Head of caudate nucleus (tissue), 42 donors: ENCODE data around the gene MIB2.
"Not testable (repeated sequence)": the region's sequence is repeated elsewhere in the genome, so short reads cannot be mapped to it uniquely, and the experiment has no call there.

ENCODE experiments used
- DNase-seq, 42 donors: peaks; one replicate each; pipeline versions ENCODE4 v3.0.0 to v3.0.0-alpha.2; 2020 to 2021; ENCODE audit warnings: mixed read lengths in 7 of 42
- intact Hi-C: fragments of 100-400 bp; cut with DNase I; formaldehyde crosslinking; loops from one replicate; pipeline ENCODE4 v1.15.0; 2022

The MIB2 gene

DNA sequence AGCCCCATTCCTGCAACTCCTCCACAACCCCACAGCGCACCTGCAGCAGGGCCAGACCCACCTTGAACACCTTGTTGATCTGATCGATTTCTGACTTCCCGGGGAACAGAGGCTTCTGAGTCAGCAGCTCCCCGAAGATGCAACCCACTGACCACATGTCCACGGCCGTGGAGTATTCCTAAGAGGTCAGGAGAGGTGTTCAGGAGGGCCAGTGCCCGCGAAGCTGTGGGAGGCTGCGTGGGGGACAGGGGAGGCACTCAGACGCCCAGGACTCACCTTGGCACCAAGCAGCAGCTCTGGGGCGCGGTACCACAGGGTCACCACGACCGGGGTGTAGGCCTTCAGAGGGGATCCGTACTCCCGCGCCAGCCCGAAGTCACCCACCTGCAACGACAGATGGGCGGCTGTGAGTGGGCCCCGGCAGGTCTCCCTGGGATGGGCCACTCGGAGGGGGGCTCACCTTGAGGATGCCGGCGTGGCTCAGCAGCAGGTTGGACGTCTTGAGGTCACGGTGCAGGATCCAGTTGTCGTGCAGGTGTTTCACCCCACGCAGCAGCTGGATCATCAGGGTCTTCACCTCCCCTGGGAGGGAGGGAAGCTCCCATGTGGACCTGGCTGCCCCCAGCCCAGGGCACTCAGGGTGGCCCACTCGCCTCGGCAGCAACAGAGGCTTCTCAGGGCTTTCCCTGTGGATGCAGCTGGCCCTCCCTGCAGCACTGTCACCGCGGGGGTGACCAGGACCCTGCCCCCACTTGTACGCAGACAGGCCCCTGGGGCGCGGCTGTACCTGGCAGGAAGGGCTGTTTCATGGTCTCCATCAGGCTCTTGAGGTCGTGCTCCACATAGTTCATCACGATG is 21.6 kb downstream of the MIB2 start:
- intact Hi-C loops, result not testable (repeated sequence)

GRCh38 chr1:1637479-1637875 is 22.2 kb downstream of the MIB2 start:
- DNase-seq, result peak in 3 of 42 donors; percentile 1 to 19 (median 3)
- intact Hi-C loops, result not testable (repeated sequence)

More for the DNA sequence above, 21.6 kb downstream of the MIB2 start:
- DNase-seq, result peak in 4 of 42 donors; percentile 2 to 20 (median 10)

DNA sequence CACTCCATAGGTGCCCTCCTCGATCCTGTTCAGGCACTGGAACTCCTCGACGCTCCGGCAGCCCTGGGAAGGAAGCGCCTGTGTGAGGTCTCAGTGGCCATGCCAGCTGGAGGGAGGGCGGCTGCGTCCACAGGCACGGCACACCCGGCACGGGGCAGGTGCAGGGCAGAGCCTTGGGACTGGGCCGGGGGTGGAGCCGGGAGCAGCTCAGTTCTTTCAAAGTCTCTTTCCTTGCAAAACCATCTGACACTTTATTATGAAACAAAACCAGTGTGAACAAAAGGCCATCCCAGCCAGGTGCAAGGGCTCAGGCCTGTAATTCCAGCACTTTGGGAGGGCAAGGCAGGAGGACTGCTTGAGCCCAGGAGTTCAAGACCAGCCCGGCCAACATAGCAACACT is 23.2 kb downstream of the MIB2 start:
- intact Hi-C loops, result not testable (repeated sequence)
- peak in 2 of 42 donors; percentile 14 to 31 for DNase-seq

- intact Hi-C loops, result not testable (repeated sequence)
- DNase-seq, result peak in 1 of 42 donors; percentile 11
Observed at GRCh38 chr1:1639368-1639767, 24.1 kb downstream of the MIB2 start.

GRCh38 chr1:1640081-1640480 is 24.8 kb downstream of the MIB2 start:
- DNase-seq, result peak in 1 of 42 donors; percentile 4

DNA sequence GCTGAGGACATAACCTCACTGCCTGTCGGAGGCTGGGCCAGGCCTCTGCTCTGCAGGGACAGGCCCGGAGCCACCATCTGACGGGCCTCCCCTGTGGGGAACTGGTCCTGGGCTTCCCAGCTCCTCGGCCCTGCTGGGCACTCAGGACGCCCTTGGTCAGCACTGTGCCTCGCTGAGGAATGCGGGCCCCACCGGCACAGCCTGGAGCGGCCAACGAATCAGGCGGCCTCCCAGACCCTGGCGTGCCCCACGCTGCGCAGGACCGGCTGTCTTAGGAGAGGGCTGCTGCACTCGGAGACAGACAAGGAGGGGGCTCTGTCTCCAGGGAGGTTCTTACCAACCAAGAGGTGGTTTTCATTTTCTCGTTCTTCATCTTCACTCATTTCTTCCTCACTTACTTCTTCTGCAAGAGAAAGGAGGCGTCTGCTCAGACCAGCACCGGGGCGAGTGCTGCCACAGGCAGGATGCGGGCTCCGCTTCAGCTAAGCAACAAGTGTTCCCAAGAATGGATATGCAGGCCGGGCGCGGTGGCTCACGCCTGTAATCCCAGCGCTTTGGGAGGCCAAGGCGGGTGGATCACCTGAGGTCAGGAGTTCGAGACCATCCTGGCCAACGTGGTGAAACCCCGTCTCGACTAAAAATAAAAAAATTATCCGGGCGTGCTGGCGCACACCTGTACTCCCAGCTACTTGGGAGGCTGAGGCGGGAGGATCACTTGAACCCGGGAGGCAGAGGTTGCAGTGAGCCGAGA is 25.6 kb downstream of the MIB2 start:
- intact Hi-C loops, result not testable (repeated sequence)
- peak in 2 of 42 donors; percentile 1 to 30 for DNase-seq

More at GRCh38 chr1:1640081-1640480, 24.8 kb downstream of the MIB2 start:
- intact Hi-C loops, result not testable (repeated sequence)

- intact Hi-C loops, DNase-seq: not testable (repeated sequence)
Observed at GRCh38 chr1:1646326-1646725, 31.0 kb downstream of the MIB2 start.

DNA sequence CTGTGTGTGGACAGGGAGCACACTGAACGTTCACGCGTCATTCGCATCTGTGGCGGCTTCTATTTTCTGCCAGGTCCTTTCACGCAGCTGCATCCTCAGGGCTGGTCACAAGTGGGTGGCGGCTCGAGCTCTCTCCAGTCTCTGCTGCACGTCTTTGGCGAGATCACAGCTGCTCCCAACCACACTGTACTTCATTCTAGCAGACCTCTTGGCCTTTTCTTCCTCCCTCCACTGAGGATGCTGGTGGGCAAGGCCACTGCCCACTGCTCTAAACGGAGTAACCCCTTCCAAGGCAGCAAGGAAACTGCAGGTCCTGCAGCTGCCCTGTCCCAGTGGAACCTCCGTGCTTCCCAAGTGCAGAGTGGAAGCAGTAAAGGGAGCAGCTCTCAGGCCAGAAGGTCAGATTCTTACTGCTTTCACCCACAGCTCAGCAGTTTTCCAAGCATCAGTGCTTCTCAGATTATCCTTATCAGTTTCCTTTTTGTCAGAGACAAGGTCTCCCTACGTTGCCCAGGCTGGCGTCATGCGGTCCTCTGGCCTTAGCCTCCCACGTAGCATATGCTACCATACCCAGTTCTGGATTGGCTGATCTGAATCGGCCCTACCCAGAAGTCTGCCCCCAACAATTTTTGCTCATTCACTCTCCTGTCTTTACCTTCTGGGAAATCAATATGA is 32.4 kb downstream of the MIB2 start:
- intact Hi-C loops, result not testable (repeated sequence)
- peak in 3 of 42 donors; percentile 18 to 28 (median 19) for DNase-seq

- intact Hi-C loops, result not testable (repeated sequence)
- DNase-seq, result peak in 1 of 42 donors; percentile 27
Observed at GRCh38 chr1:1648265-1648664, 33.0 kb downstream of the MIB2 start.

DNA sequence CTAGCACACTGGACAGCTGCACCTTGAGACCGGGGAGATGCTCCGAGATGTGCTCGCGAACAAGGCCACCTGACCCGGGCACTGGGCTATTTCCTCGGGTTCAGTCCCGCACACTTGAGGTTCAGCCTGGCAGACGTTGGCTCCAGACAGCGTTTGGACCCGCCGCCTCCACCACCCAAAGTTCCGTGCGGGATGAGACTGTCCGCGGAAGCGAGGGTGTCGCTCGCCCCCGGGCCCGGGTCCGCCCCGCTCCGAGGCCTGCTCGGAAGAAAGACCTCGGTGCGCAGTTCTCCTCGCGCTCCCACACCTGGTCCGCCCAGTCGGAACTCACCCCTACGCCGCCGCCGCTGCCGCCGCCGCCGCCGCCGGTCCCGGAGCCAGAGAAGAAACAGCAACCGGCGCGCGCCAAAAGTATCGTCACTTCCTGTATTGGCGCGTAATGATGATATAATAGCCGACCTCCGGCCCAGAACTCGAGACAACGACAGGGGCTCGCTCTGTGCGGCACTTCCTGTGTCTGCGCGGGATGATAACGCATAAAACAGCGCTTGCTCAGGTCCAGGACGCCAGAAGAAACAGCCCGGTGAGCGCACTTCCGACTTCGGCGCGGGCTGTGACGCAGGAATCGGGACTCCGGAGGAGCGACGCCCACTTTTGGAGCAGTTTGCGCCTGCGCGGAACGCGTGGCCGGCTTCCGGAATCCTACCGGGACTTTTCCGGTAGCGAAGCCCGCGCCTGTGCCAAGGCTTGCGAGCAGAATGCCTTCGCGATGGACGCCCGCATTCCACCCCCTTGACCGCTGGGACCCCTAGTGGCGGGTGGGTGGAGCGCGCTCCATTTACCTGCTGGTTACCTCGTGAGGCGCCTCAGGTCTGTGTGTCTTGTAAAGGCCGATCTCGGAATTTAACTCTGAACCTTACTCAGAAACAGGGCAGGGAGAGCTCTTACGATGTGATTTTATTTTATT is 43.6 kb downstream of the MIB2 start, which contains the start of gene CDK11B:
Gene CDK11B, minus strand, starts transcription at position 422 of the 967 bp plus-strand sequence. CDS start 1,519 bp downstream, outside the sequence.
- peak; percentile 79 to 98 (median 92) for DNase-seq
- intact Hi-C loops, result not testable (repeated sequence)

GRCh38 chr1:1662392-1662791 is 47.1 kb downstream of the MIB2 start:
- intact Hi-C loops, DNase-seq: not testable (repeated sequence)

DNA sequence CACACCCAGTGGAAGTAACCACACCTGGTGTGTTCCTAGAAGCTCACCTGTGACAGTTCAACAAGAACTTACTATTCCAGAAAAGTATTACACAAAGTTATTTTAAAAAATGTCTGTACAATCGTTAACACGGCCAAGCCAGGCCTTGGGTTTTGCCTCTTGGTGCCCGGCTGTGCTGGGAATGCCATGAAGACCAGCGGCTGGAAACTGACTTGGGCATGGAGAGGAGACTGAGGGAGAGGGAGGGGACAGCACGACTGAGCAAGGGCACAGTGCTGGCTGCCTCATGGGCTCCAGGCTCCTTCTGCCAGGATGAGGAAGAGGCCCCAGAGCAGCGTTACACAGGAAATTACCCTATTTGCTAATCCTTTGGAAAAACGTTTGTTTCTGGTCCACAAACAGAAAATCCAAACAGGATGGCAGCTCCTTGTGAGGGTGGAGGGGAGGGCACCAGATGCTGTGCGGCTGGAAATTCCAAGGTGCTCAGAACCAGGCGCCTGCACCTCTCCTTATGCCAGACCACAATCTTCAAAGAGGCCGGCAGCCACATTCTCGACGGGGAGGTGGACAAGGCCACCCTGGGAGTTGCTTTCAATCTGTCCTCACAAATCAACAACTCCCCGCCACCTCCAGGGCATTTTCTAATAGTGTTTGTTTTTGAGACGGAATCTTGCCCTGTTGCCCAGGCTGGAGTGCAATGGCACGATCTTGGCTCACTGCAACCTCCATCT is 47.7 kb downstream of the MIB2 start:
- intact Hi-C loops, result not testable (repeated sequence)
- DNase-seq, result peak in 2 of 42 donors; percentile 28 to 43

- intact Hi-C loops, DNase-seq: not testable (repeated sequence)
Observed at GRCh38 chr1:1664318-1664717, 49.0 kb downstream of the MIB2 start.

GRCh38 chr1:1664941-1665814 is 49.9 kb downstream of the MIB2 start:
- intact Hi-C loops, result no loop called here

DNA sequence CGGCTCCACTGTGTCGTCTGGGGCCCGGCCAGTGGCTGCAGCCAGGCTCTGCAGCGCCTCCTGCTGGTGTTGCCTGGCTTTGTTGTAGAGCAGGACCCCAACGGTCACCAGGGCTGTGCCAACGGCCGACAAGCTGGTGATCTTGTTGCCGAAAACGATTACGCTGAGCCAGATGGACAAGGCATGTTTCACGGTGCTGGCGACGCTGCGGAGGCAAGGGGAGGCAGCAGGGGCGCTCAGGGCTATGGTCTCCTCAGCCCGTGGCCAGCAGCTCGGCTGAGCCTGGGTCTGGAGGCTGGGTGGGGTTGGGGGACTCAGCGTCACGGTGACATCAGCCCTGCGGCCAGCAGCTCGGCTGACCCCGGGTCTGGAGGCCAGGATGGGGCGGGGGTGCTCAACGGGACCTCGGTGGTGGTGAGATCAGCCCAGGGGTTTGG is 50.5 kb downstream of the MIB2 start:
- intact Hi-C loops, result no loop called here
- DNase-seq, result peak in 1 of 42 donors; percentile 27

More at GRCh38 chr1:1664941-1665814, 49.9 kb downstream of the MIB2 start:
- peak in 2 of 42 donors; percentile 19 to 22 for DNase-seq

GRCh38 chr1:1666526-1666925 is 51.2 kb downstream of the MIB2 start:
- intact Hi-C loops, result no loop called here

More at GRCh38 chr1:1666526-1666925, 51.2 kb downstream of the MIB2 start:
- DNase-seq, result peak in 29 of 42 donors; percentile 18 to 72 (median 46)
